ENCODE measurements around the gene RFX5. TPM values are rescaled to one million over a fixed set of nuclear protein-coding genes. Genes with fewer than 3 reads are reported as not detected.

The RFX5 gene
- total RNA-seq, 2 donors from 2014 or later = 25.5 to 27.2 TPM

GRCh38 chr1:151293093-151293492 is 54.0 kb downstream of the RFX5 start:
- Histone ChIP-seq H3K9me3 (no peaks in the 10 kb centered on the region), H3K27ac (no peak overlapping the region), H3K36me3 (peaks cover 21 to 41% of the 10 kb centered on the region in 2 donors), H3K27me3 (replicated peaks; ENCODE audit: insufficient read depth) (no peaks in the 10 kb centered on the region), H3K4me1 (replicated peaks) (no peaks in the 10 kb centered on the region), H3K4me3 (no peak overlapping the region)
- WGBS = 76% methylated on average over 6 of the region's 6 CpGs
- TF ChIP-seq CTCF (IDR thresholded peaks at IDR 0.05) = no peak
- TF ChIP-seq POLR2AphosphoS5 (IDR thresholded peaks at IDR 0.05) = no peak
- no peak for TF ChIP-seq POLR2A (IDR thresholded peaks at IDR 0.05)
- intact Hi-C loops (cut with DNase I) = no loop called here
- DNase-seq (ENCODE audit: low spot score) = no peak

- intact Hi-C loops (cut with DNase I) = no loop called here
- H3K4me3 ChIP-seq = no peak overlapping the region
- DNase-seq (ENCODE audit: low spot score) = no peak
- 74% methylated on average over 13 of the region's 13 CpGs for WGBS
- TF ChIP-seq POLR2A (IDR thresholded peaks at IDR 0.05) (no peak), CTCF (IDR thresholded peaks at IDR 0.05) (no peak), POLR2AphosphoS5 (IDR thresholded peaks at IDR 0.05) (no peak)
- no peaks in the 10 kb centered on the region for H3K27me3 ChIP-seq (replicated peaks; ENCODE audit: insufficient read depth)
- H3K36me3 ChIP-seq = peaks cover 15 to 40% of the 10 kb centered on the region in 2 donors
- no peak overlapping the region for H3K27ac ChIP-seq
- no peaks in the 10 kb centered on the region for H3K4me1 ChIP-seq (replicated peaks)
- no peaks in the 10 kb centered on the region for H3K9me3 ChIP-seq
Observed at GRCh38 chr1:151292207-151293030, 54.6 kb downstream of the RFX5 start.

GRCh38 chr1:151290709-151291303 is 56.2 kb downstream of the RFX5 start:
- peaks cover 17 to 40% of the 10 kb centered on the region in 2 donors for H3K36me3 ChIP-seq
- H3K9me3 ChIP-seq = no peaks in the 10 kb centered on the region
- no peaks in the 10 kb centered on the region for H3K27me3 ChIP-seq (replicated peaks; ENCODE audit: insufficient read depth)
- intact Hi-C loops (cut with DNase I) = no loop called here
- TF ChIP-seq CTCF (IDR thresholded peaks at IDR 0.05) (no peak), POLR2A (IDR thresholded peaks at IDR 0.05) (no peak), POLR2AphosphoS5 (IDR thresholded peaks at IDR 0.05) (no peak)
- H3K4me1 ChIP-seq (replicated peaks) = no peaks in the 10 kb centered on the region
- H3K27ac ChIP-seq = no peak overlapping the region
- no peak for DNase-seq (ENCODE audit: low spot score)
- no peak overlapping the region for H3K4me3 ChIP-seq
- WGBS = 81% methylated on average over 19 of the region's 19 CpGs

Small RNA genes lying within 50 kb of the gene (small RNA-seq; reads per million reads assigned to genes)
- 0 reads per million in 2 donors for gene RN7SL444P

Other genes starting within 250 kb of the RFX5 start
- gene SEMA6C, start 200.6 kb downstream of the RFX5 start, total RNA-seq = 100 to 1,000 TPM in 1 of 2 donors, 1 to 10 TPM in 1; 4.1 to 173 TPM
- gene TNFAIP8L2, start 190.6 kb downstream of the RFX5 start, total RNA-seq = 1 to 10 TPM; 1.5 to 2.1 TPM
- gene LYSMD1, start 181.3 kb downstream of the RFX5 start, total RNA-seq = 10 to 100 TPM in 1 of 2 donors, 1 to 10 TPM in 1; 7.3 to 19.3 TPM
- 10 to 100 TPM; 25.1 to 39.5 TPM for gene SCNM1, start 181.1 kb downstream of the RFX5 start, total RNA-seq
- 1 to 10 TPM in 1 of 2 donors, not detected in 1; 1.7 TPM for gene TMOD4, start 171.3 kb downstream of the RFX5 start, total RNA-seq
- gene VPS72, start 157.1 kb downstream of the RFX5 start, total RNA-seq = 10 to 100 TPM; 49.4 to 52.7 TPM
- 10 to 100 TPM; 40.2 to 96.7 TPM for gene PIP5K1A, start 148.7 kb downstream of the RFX5 start, total RNA-seq
- gene PSMD4, start 92.5 kb downstream of the RFX5 start, total RNA-seq = 100 to 1,000 TPM in 1 of 2 donors, 10 to 100 TPM in 1; 96.1 to 116 TPM
- gene ZNF687, start 65.0 kb downstream of the RFX5 start, total RNA-seq = 10 to 100 TPM; 30.1 to 46.4 TPM
- gene PI4KB, start 19.8 kb downstream of the RFX5 start, total RNA-seq = 10 to 100 TPM; 60.7 to 91.9 TPM
- gene SELENBP1, start 25.5 kb upstream of the RFX5 start, total RNA-seq = 100 to 1,000 TPM; 104 to 108 TPM
- gene PSMB4, start 52.3 kb upstream of the RFX5 start, total RNA-seq = 100 to 1,000 TPM; 229 to 275 TPM
- gene POGZ, start 112.2 kb upstream of the RFX5 start, total RNA-seq = 100 to 1,000 TPM in 1 of 2 donors, 10 to 100 TPM in 1; 34.5 to 126 TPM
- 10 to 100 TPM; 23.2 to 37.5 TPM for gene CGN, start 164.1 kb upstream of the RFX5 start, total RNA-seq
- 10 to 100 TPM; 15.2 to 29.0 TPM for gene TUFT1, start 193.1 kb upstream of the RFX5 start, total RNA-seq

All from prostate gland (tissue), 2 donors.